ENCODE data around the gene PRR16. TPM values are rescaled to one million over a fixed set of nuclear protein-coding genes. Genes with fewer than 3 reads are reported as not detected.

The PRR16 gene
- total RNA-seq, 1 experiment from 2014 or later: 0.42 TPM

DNA sequence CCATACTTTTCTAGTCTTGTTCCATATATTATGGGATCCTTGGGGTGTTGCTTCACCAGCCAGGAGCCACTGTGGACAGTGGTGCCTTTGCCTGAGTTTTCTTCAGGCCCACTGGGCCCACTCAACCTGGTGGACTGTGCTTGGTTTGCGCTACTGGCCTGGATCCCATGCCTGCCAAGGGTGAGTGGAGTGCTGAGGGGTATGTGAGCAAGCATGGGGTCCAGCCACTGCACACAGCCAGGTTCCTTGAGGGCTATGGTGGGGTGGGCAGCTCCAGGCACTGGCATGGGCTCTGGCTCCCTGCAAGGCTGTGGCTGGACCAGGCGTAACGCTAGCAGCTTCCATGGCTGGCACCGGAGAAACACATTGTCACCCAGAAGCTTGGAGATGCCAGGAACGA lies 13.2 kb upstream of the PRR16 start:
- TF ChIP-seq, protein P1, sequence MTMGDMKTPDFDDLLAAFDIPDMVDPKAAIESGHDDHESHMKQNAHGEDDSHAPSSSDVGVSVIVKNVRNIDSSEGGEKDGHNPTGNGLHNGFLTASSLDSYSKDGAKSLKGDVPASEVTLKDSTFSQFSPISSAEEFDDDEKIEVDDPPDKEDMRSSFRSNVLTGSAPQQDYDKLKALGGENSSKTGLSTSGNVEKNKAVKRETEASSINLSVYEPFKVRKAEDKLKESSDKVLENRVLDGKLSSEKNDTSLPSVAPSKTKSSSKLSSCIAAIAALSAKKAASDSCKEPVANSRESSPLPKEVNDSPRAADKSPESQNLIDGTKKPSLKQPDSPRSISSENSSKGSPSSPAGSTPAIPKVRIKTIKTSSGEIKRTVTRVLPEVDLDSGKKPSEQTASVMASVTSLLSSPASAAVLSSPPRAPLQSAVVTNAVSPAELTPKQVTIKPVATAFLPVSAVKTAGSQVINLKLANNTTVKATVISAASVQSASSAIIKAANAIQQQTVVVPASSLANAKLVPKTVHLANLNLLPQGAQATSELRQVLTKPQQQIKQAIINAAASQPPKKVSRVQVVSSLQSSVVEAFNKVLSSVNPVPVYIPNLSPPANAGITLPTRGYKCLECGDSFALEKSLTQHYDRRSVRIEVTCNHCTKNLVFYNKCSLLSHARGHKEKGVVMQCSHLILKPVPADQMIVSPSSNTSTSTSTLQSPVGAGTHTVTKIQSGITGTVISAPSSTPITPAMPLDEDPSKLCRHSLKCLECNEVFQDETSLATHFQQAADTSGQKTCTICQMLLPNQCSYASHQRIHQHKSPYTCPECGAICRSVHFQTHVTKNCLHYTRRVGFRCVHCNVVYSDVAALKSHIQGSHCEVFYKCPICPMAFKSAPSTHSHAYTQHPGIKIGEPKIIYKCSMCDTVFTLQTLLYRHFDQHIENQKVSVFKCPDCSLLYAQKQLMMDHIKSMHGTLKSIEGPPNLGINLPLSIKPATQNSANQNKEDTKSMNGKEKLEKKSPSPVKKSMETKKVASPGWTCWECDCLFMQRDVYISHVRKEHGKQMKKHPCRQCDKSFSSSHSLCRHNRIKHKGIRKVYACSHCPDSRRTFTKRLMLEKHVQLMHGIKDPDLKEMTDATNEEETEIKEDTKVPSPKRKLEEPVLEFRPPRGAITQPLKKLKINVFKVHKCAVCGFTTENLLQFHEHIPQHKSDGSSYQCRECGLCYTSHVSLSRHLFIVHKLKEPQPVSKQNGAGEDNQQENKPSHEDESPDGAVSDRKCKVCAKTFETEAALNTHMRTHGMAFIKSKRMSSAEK (CRISPR knock-in tag; IDR thresholded peaks at IDR 0.05; ENCODE audit: borderline replicate concordance): no peak
- TF ChIP-seq, protein P2, sequence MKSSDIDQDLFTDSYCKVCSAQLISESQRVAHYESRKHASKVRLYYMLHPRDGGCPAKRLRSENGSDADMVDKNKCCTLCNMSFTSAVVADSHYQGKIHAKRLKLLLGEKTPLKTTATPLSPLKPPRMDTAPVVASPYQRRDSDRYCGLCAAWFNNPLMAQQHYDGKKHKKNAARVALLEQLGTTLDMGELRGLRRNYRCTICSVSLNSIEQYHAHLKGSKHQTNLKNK (CRISPR knock-in tag; IDR thresholded peaks at IDR 0.05): no peak
- TF ChIP-seq SMAD3 (CRISPR knock-in tag; IDR thresholded peaks at IDR 0.05; ENCODE audit: borderline replicate concordance): no peak
- no peak for TF ChIP-seq SMAD4 (CRISPR knock-in tag; IDR thresholded peaks at IDR 0.05)
- no peak for TF ChIP-seq NFYB (CRISPR knock-in tag; conservative IDR thresholded peaks at IDR 0.05; ENCODE audit: low read depth)
- TF ChIP-seq TEAD1 (CRISPR knock-in tag; IDR thresholded peaks at IDR 0.05): no peak
- TF ChIP-seq, protein P3, sequence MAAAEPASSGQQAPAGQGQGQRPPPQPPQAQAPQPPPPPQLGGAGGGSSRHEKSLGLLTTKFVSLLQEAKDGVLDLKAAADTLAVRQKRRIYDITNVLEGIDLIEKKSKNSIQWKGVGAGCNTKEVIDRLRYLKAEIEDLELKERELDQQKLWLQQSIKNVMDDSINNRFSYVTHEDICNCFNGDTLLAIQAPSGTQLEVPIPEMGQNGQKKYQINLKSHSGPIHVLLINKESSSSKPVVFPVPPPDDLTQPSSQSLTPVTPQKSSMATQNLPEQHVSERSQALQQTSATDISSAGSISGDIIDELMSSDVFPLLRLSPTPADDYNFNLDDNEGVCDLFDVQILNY (CRISPR knock-in tag; IDR thresholded peaks at IDR 0.05): no peak
- TF ChIP-seq ESRRA (CRISPR knock-in tag; IDR thresholded peaks at IDR 0.05; ENCODE audit: borderline replicate concordance): no peak
- no peak for TF ChIP-seq ZNF396 (CRISPR knock-in tag; IDR thresholded peaks at IDR 0.05; ENCODE audit: borderline replicate concordance)
- POLR2A ChIA-PET: no interaction called here
- H3K4me3 Mint-ChIP-seq: no peak overlapping the region
- no peaks in the 10 kb centered on the region for H3K27me3 Mint-ChIP-seq (ENCODE audit: low read depth)
- DNase-seq (ENCODE audit: low spot score): no peak
- H3K36me3 Mint-ChIP-seq: no peaks in the 10 kb centered on the region
- peaks cover 17% of the 10 kb centered on the region for H3K4me1 Mint-ChIP-seq
- no peaks in the 10 kb centered on the region; the same call in 1 of the 2 replicates for H3K9me3 Mint-ChIP-seq
- CTCF ChIA-PET: no interaction called here
- ATAC-seq: no peak
- no peak overlapping the region for H3K27ac Mint-ChIP-seq

DNA sequence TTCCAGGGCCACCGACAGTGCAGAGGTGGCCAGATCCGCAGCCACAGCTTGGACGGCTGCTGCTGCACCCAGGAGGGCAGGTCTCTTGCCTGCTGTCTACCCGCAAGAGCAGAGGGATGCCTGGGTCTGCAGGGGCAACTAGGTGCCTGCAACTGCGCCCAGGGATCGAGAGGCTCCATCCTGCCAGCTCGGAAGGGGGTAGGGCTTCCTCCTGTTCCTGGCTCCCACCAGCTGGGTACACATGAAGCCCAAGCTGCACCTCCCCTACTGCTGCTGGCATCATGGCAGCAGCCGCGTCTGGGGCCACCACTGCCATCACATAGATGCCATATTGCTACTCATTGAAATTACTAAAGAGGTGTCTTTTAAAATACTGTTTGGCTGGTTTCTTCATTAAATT lies 12.7 kb upstream of the PRR16 start:
- peaks cover 13% of the 10 kb centered on the region for H3K4me1 Mint-ChIP-seq
- POLR2A ChIA-PET: no interaction called here

More for the DNA sequence above, 12.7 kb upstream of the PRR16 start:
- Mint-ChIP-seq H3K36me3 (no peaks in the 10 kb centered on the region), H3K4me3 (no peak overlapping the region), H3K9me3 (no peaks in the 10 kb centered on the region; the same call in 1 of the 2 replicates), H3K27ac (no peak overlapping the region), H3K27me3 (ENCODE audit: low read depth) (no peaks in the 10 kb centered on the region)
- TF ChIP-seq, protein P4, sequence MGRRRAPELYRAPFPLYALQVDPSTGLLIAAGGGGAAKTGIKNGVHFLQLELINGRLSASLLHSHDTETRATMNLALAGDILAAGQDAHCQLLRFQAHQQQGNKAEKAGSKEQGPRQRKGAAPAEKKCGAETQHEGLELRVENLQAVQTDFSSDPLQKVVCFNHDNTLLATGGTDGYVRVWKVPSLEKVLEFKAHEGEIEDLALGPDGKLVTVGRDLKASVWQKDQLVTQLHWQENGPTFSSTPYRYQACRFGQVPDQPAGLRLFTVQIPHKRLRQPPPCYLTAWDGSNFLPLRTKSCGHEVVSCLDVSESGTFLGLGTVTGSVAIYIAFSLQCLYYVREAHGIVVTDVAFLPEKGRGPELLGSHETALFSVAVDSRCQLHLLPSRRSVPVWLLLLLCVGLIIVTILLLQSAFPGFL (CRISPR knock-in tag; IDR thresholded peaks at IDR 0.05; ENCODE audit: borderline replicate concordance): no peak
- TF ChIP-seq, protein P5, sequence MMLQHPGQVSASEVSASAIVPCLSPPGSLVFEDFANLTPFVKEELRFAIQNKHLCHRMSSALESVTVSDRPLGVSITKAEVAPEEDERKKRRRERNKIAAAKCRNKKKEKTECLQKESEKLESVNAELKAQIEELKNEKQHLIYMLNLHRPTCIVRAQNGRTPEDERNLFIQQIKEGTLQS (CRISPR knock-in tag; conservative IDR thresholded peaks at IDR 0.05): no peak
- no peak for TF ChIP-seq JUN (CRISPR knock-in tag; IDR thresholded peaks at IDR 0.05)
- no peak for TF ChIP-seq ZNF219 (CRISPR knock-in tag; IDR thresholded peaks at IDR 0.05; ENCODE audit: borderline replicate concordance)
- TF ChIP-seq ZBTB21 (CRISPR knock-in tag; IDR thresholded peaks at IDR 0.05; ENCODE audit: borderline replicate concordance): no peak
- no peak for TF ChIP-seq ELF4 (CRISPR knock-in tag; IDR thresholded peaks at IDR 0.05; ENCODE audit: low read depth)
- no peak for TF ChIP-seq ETV6 (CRISPR knock-in tag; IDR thresholded peaks at IDR 0.05)
- TF ChIP-seq, protein P6, sequence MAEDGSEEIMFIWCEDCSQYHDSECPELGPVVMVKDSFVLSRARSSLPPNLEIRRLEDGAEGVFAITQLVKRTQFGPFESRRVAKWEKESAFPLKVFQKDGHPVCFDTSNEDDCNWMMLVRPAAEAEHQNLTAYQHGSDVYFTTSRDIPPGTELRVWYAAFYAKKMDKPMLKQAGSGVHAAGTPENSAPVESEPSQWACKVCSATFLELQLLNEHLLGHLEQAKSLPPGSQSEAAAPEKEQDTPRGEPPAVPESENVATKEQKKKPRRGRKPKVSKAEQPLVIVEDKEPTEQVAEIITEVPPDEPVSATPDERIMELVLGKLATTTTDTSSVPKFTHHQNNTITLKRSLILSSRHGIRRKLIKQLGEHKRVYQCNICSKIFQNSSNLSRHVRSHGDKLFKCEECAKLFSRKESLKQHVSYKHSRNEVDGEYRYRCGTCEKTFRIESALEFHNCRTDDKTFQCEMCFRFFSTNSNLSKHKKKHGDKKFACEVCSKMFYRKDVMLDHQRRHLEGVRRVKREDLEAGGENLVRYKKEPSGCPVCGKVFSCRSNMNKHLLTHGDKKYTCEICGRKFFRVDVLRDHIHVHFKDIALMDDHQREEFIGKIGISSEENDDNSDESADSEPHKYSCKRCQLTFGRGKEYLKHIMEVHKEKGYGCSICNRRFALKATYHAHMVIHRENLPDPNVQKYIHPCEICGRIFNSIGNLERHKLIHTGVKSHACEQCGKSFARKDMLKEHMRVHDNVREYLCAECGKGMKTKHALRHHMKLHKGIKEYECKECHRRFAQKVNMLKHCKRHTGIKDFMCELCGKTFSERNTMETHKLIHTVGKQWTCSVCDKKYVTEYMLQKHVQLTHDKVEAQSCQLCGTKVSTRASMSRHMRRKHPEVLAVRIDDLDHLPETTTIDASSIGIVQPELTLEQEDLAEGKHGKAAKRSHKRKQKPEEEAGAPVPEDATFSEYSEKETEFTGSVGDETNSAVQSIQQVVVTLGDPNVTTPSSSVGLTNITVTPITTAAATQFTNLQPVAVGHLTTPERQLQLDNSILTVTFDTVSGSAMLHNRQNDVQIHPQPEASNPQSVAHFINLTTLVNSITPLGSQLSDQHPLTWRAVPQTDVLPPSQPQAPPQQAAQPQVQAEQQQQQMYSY (CRISPR knock-in tag; IDR thresholded peaks at IDR 0.05): no peak
- TF ChIP-seq GRHL2 (CRISPR knock-in tag; IDR thresholded peaks at IDR 0.05; ENCODE audit: insufficient replicate concordance, severe bottlenecking): no peak
- TF ChIP-seq, protein P7, sequence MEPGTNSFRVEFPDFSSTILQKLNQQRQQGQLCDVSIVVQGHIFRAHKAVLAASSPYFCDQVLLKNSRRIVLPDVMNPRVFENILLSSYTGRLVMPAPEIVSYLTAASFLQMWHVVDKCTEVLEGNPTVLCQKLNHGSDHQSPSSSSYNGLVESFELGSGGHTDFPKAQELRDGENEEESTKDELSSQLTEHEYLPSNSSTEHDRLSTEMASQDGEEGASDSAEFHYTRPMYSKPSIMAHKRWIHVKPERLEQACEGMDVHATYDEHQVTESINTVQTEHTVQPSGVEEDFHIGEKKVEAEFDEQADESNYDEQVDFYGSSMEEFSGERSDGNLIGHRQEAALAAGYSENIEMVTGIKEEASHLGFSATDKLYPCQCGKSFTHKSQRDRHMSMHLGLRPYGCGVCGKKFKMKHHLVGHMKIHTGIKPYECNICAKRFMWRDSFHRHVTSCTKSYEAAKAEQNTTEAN (CRISPR knock-in tag; IDR thresholded peaks at IDR 0.05): no peak
- ATAC-seq (no peak), DNase-seq (ENCODE audit: low spot score) (no peak)
- CTCF ChIA-PET: no interaction called here

All from WTC11 (cell line).